Fibroblast of lung (primary cell): ENCODE measurements around the gene PRRX1. TPM values are rescaled to one million over a fixed set of nuclear protein-coding genes. Genes with fewer than 3 reads are reported as not detected.

Source experiments
- DNase-seq, 2 donors: peaks; one replicate each; pipeline versions ENCODE4 v3.0.0 to v3.0.0-alpha.2; 2010; ENCODE audit warnings: low read depth in 2 of 2
- H2AFZ ChIP-seq: 2 replicates; pipeline ENCODE4 v1.5.1; 2012; ENCODE audit warnings: low read length, control low read depth, inconsistent platforms
- H3K27ac ChIP-seq: 2 replicates; pipeline ENCODE4 v1.5.1; 2011; ENCODE audit warnings: low read length, control low read depth; ENCODE audit not compliant: insufficient read depth
- H3K27me3 ChIP-seq: 2 replicates; pipeline ENCODE4 v1.5.1; 2011; ENCODE audit warnings: mild to moderate bottlenecking, low read length; ENCODE audit not compliant: control insufficient read depth, insufficient read depth
- H3K36me3 ChIP-seq: 2 replicates; pipeline ENCODE4 v1.5.1; 2011; ENCODE audit warnings: low read length; ENCODE audit not compliant: control insufficient read depth, insufficient read depth
- H3K4me1 ChIP-seq: 2 replicates; pipeline ENCODE4 v1.5.1; 2011; ENCODE audit warnings: low read length; ENCODE audit not compliant: control insufficient read depth, insufficient read depth; ENCODE audit errors: extremely low read depth
- H3K4me2 ChIP-seq: 2 replicates; pipeline ENCODE4 v1.5.1; 2011; ENCODE audit warnings: low read length, control low read depth; ENCODE audit not compliant: insufficient read depth; ENCODE audit errors: extremely low read depth
- H3K4me3 ChIP-seq, 4 experiments: fragments of 200-600 bp in 1 of 4; sonication (generic) in 1 of 4; replicated peaks in 1 of 4; 2 replicates each; pipeline ENCODE4 v1.5.1; 2011 to 2016; ENCODE audit warnings: low read length in 4 of 4, low read depth in 3 of 4, mild to moderate bottlenecking in 3 of 4, control low read depth in 2 of 4, inconsistent platforms in 1 of 4, mixed read lengths in 1 of 4; ENCODE audit not compliant: insufficient read depth in 1 of 4; ENCODE audit errors: control extremely low read depth in 1 of 4
- H3K79me2 ChIP-seq: 2 replicates; pipeline ENCODE4 v1.5.1; 2012; ENCODE audit warnings: mild to moderate bottlenecking, low read length, inconsistent platforms; ENCODE audit not compliant: control insufficient read depth, insufficient read depth
- H3K9ac ChIP-seq: 2 replicates; pipeline ENCODE4 v1.5.1; 2011; ENCODE audit warnings: mild to moderate bottlenecking, low read length, control low read depth; ENCODE audit not compliant: insufficient read depth
- H3K9me3 ChIP-seq: 2 replicates; pipeline ENCODE4 v1.5.1; 2012; ENCODE audit warnings: low read depth, low read length; ENCODE audit not compliant: control insufficient read depth, insufficient read depth
- H4K20me1 ChIP-seq: 2 replicates; pipeline ENCODE4 v1.5.1; 2011; ENCODE audit warnings: low read length; ENCODE audit not compliant: control insufficient read depth, insufficient read depth; ENCODE audit errors: extremely low read depth
- EZH2 ChIP-seq: IDR thresholded peaks from 2 replicates; pipeline ENCODE4 v1.5.1; 2012; ENCODE audit warnings: low read length, control low read depth, mild to moderate bottlenecking; ENCODE audit errors: missing control alignments
- polyA plus RNA-seq, 2 donors: library from polyadenylated mRNA; depleted of rRNA in 1 of 2; stranded (reverse) in 1 of 2; unstranded in 1 of 2; fragments of >200 nt; gene quantifications; 2 replicates each; pipeline ENCODE4 v1.2.1, GENCODE V29; 2011 to 2012; ENCODE audit warnings: missing spikeins in 1 of 2
- total RNA-seq: library from RNA; depleted of rRNA; stranded (reverse); fragments of >200 nt; gene quantifications from 2 replicates; pipeline ENCODE4 v1.2.1, GENCODE V29; 2014
- TF ChIP-seq, protein P1 (sequence below), 2 donors: IDR thresholded peaks in 1 of 2; conservative IDR thresholded peaks in 1 of 2; 1 replicate in 1 of 2; 2 replicates in 1 of 2; pipeline ENCODE4 v1.5.1; 2011 to 2012; ENCODE audit warnings: low read length in 2 of 2, control low read depth in 1 of 2, inconsistent platforms in 1 of 2, low read depth in 1 of 2, mild to moderate bottlenecking in 1 of 2

Gene PRRX1
- total and polyA plus RNA-seq, 2 donors (not counting 1 experiment from before 2014, with no cell fraction given): 128 to 349 TPM

DNA sequence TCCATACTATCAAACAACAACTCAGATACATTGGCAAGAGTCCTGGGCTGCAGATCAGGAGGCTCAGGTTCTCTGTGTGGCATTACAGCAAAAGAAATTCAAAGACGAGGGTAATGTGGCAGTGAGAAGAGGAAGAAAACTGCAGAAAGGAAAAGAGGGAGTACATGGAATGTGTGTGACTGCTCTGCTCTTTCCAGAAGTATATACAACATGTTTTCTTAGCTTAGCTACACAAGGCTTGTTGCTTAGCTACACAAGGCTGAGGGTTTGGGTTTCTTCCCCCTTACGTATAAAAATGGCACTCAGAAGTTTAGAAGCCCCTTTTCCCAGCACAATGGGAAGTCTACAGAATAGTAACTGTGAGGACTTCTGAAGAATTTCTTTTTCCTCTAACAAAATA is 86.0 kb downstream of the PRRX1 start:
- Histone ChIP-seq H3K79me2 (no peaks in the 10 kb centered on the region), H3K9me3 (no peaks in the 10 kb centered on the region), H3K9ac (no peak overlapping the region), H3K27ac (no peak overlapping the region), H3K27me3 (no peaks in the 10 kb centered on the region), H3K4me3 (no peak overlapping the region), H2AFZ (no peak overlapping the region), H4K20me1 (no peaks in the 10 kb centered on the region), H3K4me2 (no peak overlapping the region), H3K4me1 (no peaks in the 10 kb centered on the region), H3K36me3 (no peaks in the 10 kb centered on the region)
- TF ChIP-seq EZH2: no peak
- TF ChIP-seq, protein P1, sequence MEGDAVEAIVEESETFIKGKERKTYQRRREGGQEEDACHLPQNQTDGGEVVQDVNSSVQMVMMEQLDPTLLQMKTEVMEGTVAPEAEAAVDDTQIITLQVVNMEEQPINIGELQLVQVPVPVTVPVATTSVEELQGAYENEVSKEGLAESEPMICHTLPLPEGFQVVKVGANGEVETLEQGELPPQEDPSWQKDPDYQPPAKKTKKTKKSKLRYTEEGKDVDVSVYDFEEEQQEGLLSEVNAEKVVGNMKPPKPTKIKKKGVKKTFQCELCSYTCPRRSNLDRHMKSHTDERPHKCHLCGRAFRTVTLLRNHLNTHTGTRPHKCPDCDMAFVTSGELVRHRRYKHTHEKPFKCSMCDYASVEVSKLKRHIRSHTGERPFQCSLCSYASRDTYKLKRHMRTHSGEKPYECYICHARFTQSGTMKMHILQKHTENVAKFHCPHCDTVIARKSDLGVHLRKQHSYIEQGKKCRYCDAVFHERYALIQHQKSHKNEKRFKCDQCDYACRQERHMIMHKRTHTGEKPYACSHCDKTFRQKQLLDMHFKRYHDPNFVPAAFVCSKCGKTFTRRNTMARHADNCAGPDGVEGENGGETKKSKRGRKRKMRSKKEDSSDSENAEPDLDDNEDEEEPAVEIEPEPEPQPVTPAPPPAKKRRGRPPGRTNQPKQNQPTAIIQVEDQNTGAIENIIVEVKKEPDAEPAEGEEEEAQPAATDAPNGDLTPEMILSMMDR (conservative IDR thresholded peaks at IDR 0.05 in 1 of 2, IDR thresholded peaks at IDR 0.05 in 1 of 2; ENCODE audit: low read depth in 1 of 2, low read length in 2 of 2): no peak
- DNase-seq: no peak

DNA sequence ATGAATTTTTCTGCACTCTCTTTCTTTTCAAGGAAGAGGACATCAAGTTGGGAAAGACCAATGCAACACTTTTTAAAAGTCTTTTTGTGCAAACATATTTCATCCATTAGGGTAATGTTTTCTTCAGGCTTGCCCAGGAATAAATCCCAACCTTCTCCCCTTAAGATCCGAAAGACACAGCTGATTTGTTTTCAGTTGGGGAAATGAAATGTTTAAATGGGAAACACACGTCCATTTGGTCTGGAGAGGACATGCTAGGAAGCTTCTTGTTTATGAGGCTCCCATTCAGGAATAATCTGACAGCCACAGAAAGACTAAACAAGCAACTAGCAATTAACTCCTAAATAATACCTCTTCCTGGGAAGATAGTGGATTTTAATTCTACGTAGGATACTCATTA is 91.9 kb downstream of the PRRX1 start:
- Histone ChIP-seq H3K4me3 (no peak overlapping the region), H3K27me3 (no peaks in the 10 kb centered on the region), H2AFZ (no peak overlapping the region), H3K36me3 (no peaks in the 10 kb centered on the region), H4K20me1 (no peaks in the 10 kb centered on the region), H3K9me3 (no peaks in the 10 kb centered on the region), H3K4me2 (no peak overlapping the region), H3K79me2 (no peaks in the 10 kb centered on the region), H3K4me1 (no peaks in the 10 kb centered on the region), H3K27ac (no peak overlapping the region), H3K9ac (no peak overlapping the region)
- no peak for TF ChIP-seq EZH2
- TF ChIP-seq, protein P1 (conservative IDR thresholded peaks at IDR 0.05 in 1 of 2, IDR thresholded peaks at IDR 0.05 in 1 of 2; ENCODE audit: low read depth in 1 of 2, low read length in 2 of 2): no peak
- DNase-seq: no peak

DNA sequence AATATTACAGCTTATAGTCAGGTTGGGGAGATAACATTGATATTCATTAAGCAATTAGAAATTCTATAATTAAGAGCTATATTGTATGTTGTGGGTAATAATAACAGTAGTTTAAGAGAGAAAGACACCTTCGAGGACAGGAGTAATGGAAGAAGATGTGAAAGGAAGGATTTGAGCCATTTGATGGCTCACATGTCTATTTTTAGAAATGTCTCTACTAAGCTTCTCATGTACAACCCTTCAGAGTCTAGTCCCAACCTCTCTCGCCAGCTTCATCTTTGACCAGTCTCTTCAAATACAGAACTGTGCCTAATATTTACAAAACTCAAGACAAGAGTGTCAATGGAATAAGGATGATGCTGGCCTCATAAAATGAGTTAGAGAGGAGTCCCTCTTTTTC is 95.1 kb downstream of the PRRX1 start:
- no peaks in the 10 kb centered on the region for H3K9me3 ChIP-seq
- TF ChIP-seq, protein P1 (conservative IDR thresholded peaks at IDR 0.05 in 1 of 2, IDR thresholded peaks at IDR 0.05 in 1 of 2; ENCODE audit: low read depth in 1 of 2, low read length in 2 of 2): no peak
- no peak for TF ChIP-seq EZH2

More for the DNA sequence above, 95.1 kb downstream of the PRRX1 start:
- no peak overlapping the region for H3K9ac ChIP-seq
- no peak overlapping the region for H3K4me2 ChIP-seq
- no peak overlapping the region for H3K27ac ChIP-seq
- H3K36me3 ChIP-seq: no peaks in the 10 kb centered on the region
- H3K4me1 ChIP-seq: no peaks in the 10 kb centered on the region
- no peak overlapping the region for H3K4me3 ChIP-seq
- no peak for DNase-seq
- no peaks in the 10 kb centered on the region for H4K20me1 ChIP-seq
- H2AFZ ChIP-seq: no peak overlapping the region
- no peaks in the 10 kb centered on the region for H3K79me2 ChIP-seq
- H3K27me3 ChIP-seq: no peaks in the 10 kb centered on the region
